GM18499 (cell line): ENCODE measurements around the gene MAN1A1.

Experiments
- ATAC-seq: cut with Tn5 transposase; IDR thresholded peaks from one replicate; pipeline ENCODE4 v1.9.1; 2021; ENCODE audit warnings: moderate number of reproducible peaks; ENCODE audit not compliant: insufficient read depth, unreplicated experiment

Gene MAN1A1

GRCh38 chr6:119280080-119280479 is 69.5 kb downstream of the MAN1A1 start:
- ATAC-seq: no peak

GRCh38 chr6:119278625-119279024 is 70.9 kb downstream of the MAN1A1 start:
- ATAC-seq: no peak

GRCh38 chr6:119277052-119277451 is 72.5 kb downstream of the MAN1A1 start:
- ATAC-seq: no peak

- ATAC-seq: no peak
These were observed 73.3 kb downstream of the MAN1A1 start for GRCh38 chr6:119276211-119276610.

- no peak for ATAC-seq
These were observed 75.4 kb downstream of the MAN1A1 start for GRCh38 chr6:119274197-119274595.

- no peak for ATAC-seq
These were observed 76.0 kb downstream of the MAN1A1 start for GRCh38 chr6:119273272-119274196.

- ATAC-seq: no peak
These were observed 79.0 kb downstream of the MAN1A1 start for GRCh38 chr6:119270545-119270944.

GRCh38 chr6:119269266-119270103 is 80.1 kb downstream of the MAN1A1 start:
- ATAC-seq: no peak

- ATAC-seq: no peak
These were observed 82.2 kb downstream of the MAN1A1 start for GRCh38 chr6:119267126-119267905.

- no peak for ATAC-seq
These were observed 84.6 kb downstream of the MAN1A1 start for GRCh38 chr6:119264854-119265397.

GRCh38 chr6:119262612-119263011 is 86.9 kb downstream of the MAN1A1 start:
- no peak for ATAC-seq

GRCh38 chr6:119261944-119262284 is 87.6 kb downstream of the MAN1A1 start:
- no peak for ATAC-seq

GRCh38 chr6:119259027-119259426 is 90.5 kb downstream of the MAN1A1 start:
- ATAC-seq: no peak

- no peak for ATAC-seq
These were observed 91.8 kb downstream of the MAN1A1 start for GRCh38 chr6:119257726-119258125.

- ATAC-seq: no peak
These were observed 92.5 kb downstream of the MAN1A1 start for GRCh38 chr6:119256978-119257462.

- ATAC-seq: no peak
These were observed 93.2 kb downstream of the MAN1A1 start for GRCh38 chr6:119256392-119256791.

GRCh38 chr6:119255492-119255891 is 94.1 kb downstream of the MAN1A1 start:
- ATAC-seq: no peak

GRCh38 chr6:119250036-119250435 is 99.5 kb downstream of the MAN1A1 start:
- ATAC-seq: no peak

GRCh38 chr6:119249319-119249718 is 100.2 kb downstream of the MAN1A1 start:
- ATAC-seq: no peak

- no peak for ATAC-seq
These were observed 102.1 kb downstream of the MAN1A1 start for GRCh38 chr6:119247504-119247903.
